MM.1S (cell line): ENCODE results near the gene ECEL1.

Source experiments
- DNase-seq: peaks from one replicate; pipeline ENCODE4 v3.0.0-alpha.2; 2015
- H2AFZ ChIP-seq: fragments of 300-600 bp; sonication (generic); 2 replicates; pipeline ENCODE4 v1.6.0; 2016; ENCODE audit warnings: antibody characterized with exemption, low read length
- H3F3A ChIP-seq: fragments of 300-600 bp; sonication (generic); 2 replicates; pipeline ENCODE4 v1.6.1; 2016; ENCODE audit warnings: mild to moderate bottlenecking, antibody characterized with exemption, low read length, moderate library complexity, mixed read lengths; ENCODE audit not compliant: insufficient read depth
- H3K27ac ChIP-seq: fragments of 300-600 bp; sonication (generic); 2 replicates; pipeline ENCODE4 v1.5.1; 2016; ENCODE audit warnings: mild to moderate bottlenecking, low read length
- H3K27me3 ChIP-seq: fragments of 300-600 bp; sonication (generic); replicated peaks from 2 replicates; pipeline ENCODE4 v1.6.0; 2016; ENCODE audit warnings: low read length; ENCODE audit not compliant: insufficient read depth
- H3K36me3 ChIP-seq: fragments of 300-600 bp; sonication (generic); replicated peaks from 2 replicates; pipeline ENCODE4 v1.6.1; 2016; ENCODE audit warnings: mild to moderate bottlenecking, low read length, mixed read lengths; ENCODE audit not compliant: insufficient read depth
- H3K4me1 ChIP-seq: fragments of 300-600 bp; sonication (generic); 2 replicates; pipeline ENCODE4 v1.6.1; 2016; ENCODE audit warnings: low read length, mixed read lengths
- H3K4me2 ChIP-seq: fragments of 300-600 bp; sonication (generic); 2 replicates; pipeline ENCODE4 v1.6.0; 2016; ENCODE audit warnings: low read depth, low read length
- H3K4me3 ChIP-seq: fragments of 300-600 bp; sonication (generic); 2 replicates; pipeline ENCODE4 v1.5.1; 2016; ENCODE audit warnings: low read length, mixed read lengths
- H3K79me2 ChIP-seq: fragments of 300-600 bp; sonication (generic); 2 replicates; pipeline ENCODE4 v1.6.1; 2016; ENCODE audit warnings: mixed run types, low read length, mixed read lengths
- H3K9ac ChIP-seq: fragments of 300-600 bp; sonication (generic); 2 replicates; pipeline ENCODE4 v1.6.1; 2016; ENCODE audit warnings: low read length, mixed read lengths
- H3K9me2 ChIP-seq: fragments of 300-600 bp; sonication (generic); replicated peaks from 2 replicates; pipeline ENCODE4 v1.6.1; 2016; ENCODE audit warnings: mild to moderate bottlenecking, low read length, mixed read lengths; ENCODE audit not compliant: insufficient read depth
- H3K9me3 ChIP-seq: fragments of 300-600 bp; sonication (generic); replicated peaks from 2 replicates; pipeline ENCODE4 v1.6.1; 2016; ENCODE audit warnings: mild to moderate bottlenecking, low read length, mixed read lengths; ENCODE audit not compliant: insufficient read depth
- H4K20me1 ChIP-seq: fragments of 300-600 bp; sonication (generic); 2 replicates; pipeline ENCODE4 v1.6.1; 2016; ENCODE audit warnings: mild to moderate bottlenecking, low read length, moderate library complexity, mixed read lengths; ENCODE audit not compliant: insufficient read depth
- CTCF ChIP-seq: fragments of 300-600 bp; sonication (generic); IDR thresholded peaks from 2 replicates; pipeline ENCODE4 v1.5.1; 2016; ENCODE audit warnings: antibody characterized with exemption, low read length, mixed read lengths
- EZH2 ChIP-seq: fragments of 300-600 bp; sonication (generic); optimal IDR thresholded peaks from 2 replicates; pipeline ENCODE3; 2017; ENCODE audit warnings: low read depth, mild to moderate bottlenecking, antibody characterized with exemption, low read length, mixed read lengths
- EZH2phosphoT487 ChIP-seq: fragments of 300-600 bp; sonication (generic); IDR thresholded peaks from 2 replicates; pipeline ENCODE4 v1.6.1; 2018; ENCODE audit warnings: antibody characterized with exemption, low read length

The ECEL1 gene

GRCh38 chr2:232491139-232491780 lies 3.6 kb upstream of the ECEL1 start:
- no peak overlapping the region for H3K9ac ChIP-seq
- H3K9me2 ChIP-seq, result no peaks in the 10 kb centered on the region
- no peak overlapping the region for H3K27ac ChIP-seq
- no peaks in the 10 kb centered on the region for H3F3A ChIP-seq
- TF ChIP-seq EZH2 (no peak), EZH2phosphoT487 (no peak), CTCF (no peak)
- H3K4me2 ChIP-seq, result no peak overlapping the region
- H4K20me1 ChIP-seq, result no peaks in the 10 kb centered on the region
- no peak for DNase-seq
- H3K36me3 ChIP-seq, result no peaks in the 10 kb centered on the region
- no peak overlapping the region for H2AFZ ChIP-seq
- peaks cover 9% of the 10 kb centered on the region for H3K27me3 ChIP-seq
- no peaks in the 10 kb centered on the region for H3K79me2 ChIP-seq
- H3K4me3 ChIP-seq, result no peak overlapping the region
- H3K9me3 ChIP-seq, result no peaks in the 10 kb centered on the region
- no peaks in the 10 kb centered on the region for H3K4me1 ChIP-seq

- no peaks in the 10 kb centered on the region for H3K79me2 ChIP-seq
- H3K27me3 ChIP-seq, result peaks cover 9% of the 10 kb centered on the region
- H3K4me1 ChIP-seq, result no peaks in the 10 kb centered on the region
- no peak overlapping the region for H2AFZ ChIP-seq
- H3K9me2 ChIP-seq, result no peaks in the 10 kb centered on the region
- H3K27ac ChIP-seq, result no peak overlapping the region
- no peak overlapping the region for H3K4me2 ChIP-seq
- H3F3A ChIP-seq, result no peaks in the 10 kb centered on the region
- H3K9me3 ChIP-seq, result no peaks in the 10 kb centered on the region
- H3K9ac ChIP-seq, result no peak overlapping the region
- H4K20me1 ChIP-seq, result no peaks in the 10 kb centered on the region
- DNase-seq, result no peak
- no peaks in the 10 kb centered on the region for H3K36me3 ChIP-seq
- H3K4me3 ChIP-seq, result no peak overlapping the region
- no peak for TF ChIP-seq EZH2
- no peak for TF ChIP-seq EZH2phosphoT487
- no peak for TF ChIP-seq CTCF
Measured at GRCh38 chr2:232490221-232491138, 2.8 kb upstream of the ECEL1 start.

DNA sequence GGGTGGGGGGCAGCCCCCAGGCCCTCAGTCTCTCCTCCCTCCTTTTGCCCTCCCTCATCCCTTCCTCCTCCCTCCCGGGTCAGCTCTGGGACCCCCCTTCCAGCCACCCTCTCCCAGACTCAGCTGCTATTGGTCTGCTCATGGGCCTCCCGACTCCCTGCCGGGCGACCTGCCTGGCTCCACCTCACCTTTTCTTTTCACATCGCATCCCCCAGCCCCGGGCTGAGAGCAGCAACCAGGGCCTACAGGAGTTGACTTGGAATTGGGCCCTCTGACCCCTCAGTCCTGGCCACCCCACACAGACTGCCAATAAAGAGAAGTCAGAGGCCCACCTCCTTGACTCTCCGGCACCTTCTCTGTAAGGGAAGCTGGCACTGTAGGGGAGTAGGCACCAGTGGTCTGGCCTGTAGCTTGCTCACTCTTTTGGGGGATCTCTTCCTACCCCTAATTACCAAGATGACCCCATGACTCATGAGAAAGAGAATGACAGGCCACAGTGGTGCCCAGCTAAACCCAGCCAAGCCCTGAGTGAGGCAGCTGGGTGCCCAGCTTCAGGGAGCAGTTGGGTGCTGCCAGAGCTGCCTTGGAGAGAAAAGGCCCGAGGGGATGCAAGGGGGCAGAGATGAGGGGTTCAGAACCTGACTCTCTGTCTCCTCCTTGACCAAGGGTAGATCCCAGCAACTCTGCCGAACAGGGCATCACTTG lies 2.0 kb upstream of the ECEL1 start:
- no peaks in the 10 kb centered on the region for H3K9me2 ChIP-seq
- H3K9me3 ChIP-seq, result no peaks in the 10 kb centered on the region
- no peak overlapping the region for H3K4me3 ChIP-seq
- H3K27me3 ChIP-seq, result peaks cover 9% of the 10 kb centered on the region
- no peak overlapping the region for H3K9ac ChIP-seq
- no peaks in the 10 kb centered on the region for H3K79me2 ChIP-seq
- no peaks in the 10 kb centered on the region for H3K36me3 ChIP-seq
- no peak for DNase-seq
- H3K27ac ChIP-seq, result no peak overlapping the region
- no peak overlapping the region for H2AFZ ChIP-seq
- no peaks in the 10 kb centered on the region for H4K20me1 ChIP-seq
- H3F3A ChIP-seq, result no peaks in the 10 kb centered on the region
- TF ChIP-seq EZH2 (no peak), EZH2phosphoT487 (no peak), CTCF (no peak)
- H3K4me1 ChIP-seq, result no peaks in the 10 kb centered on the region
- H3K4me2 ChIP-seq, result no peak overlapping the region
